ENCODE measurements around the gene SLC44A5.
"Not testable (repeated sequence)": the region's sequence is repeated elsewhere in the genome, so short reads cannot be mapped to it uniquely, and the experiment has no call there.

The SLC44A5 gene

DNA sequence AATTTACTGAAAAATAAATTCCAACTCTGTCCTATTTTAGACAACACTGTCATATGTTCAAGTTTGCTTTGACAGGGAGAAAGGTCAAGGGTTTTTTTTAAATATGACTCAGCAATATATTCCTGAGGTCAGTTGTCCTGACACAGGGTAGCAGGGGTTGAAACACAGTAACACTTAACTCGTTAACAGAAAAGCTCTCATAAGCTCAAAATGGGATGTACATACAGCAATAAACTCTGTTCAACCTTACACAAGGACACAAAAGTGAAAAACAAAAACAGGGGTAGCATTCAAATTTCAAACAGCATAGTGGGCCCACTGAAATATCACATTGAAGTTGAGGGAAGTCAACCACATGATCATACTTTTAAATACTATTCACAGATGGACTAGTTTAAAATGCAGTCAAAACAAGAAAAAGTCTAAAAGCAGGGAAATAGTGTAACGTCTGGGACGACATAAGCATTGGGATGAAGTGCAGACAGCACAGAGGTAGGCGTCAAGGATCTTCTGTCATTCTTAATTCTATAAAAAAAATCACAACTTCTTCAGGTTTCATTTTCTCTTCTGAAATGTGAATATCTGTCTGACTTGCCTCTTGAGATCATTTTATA, 89.9 kb downstream of the SLC44A5 start:
- no peak for DNase-seq

DNA sequence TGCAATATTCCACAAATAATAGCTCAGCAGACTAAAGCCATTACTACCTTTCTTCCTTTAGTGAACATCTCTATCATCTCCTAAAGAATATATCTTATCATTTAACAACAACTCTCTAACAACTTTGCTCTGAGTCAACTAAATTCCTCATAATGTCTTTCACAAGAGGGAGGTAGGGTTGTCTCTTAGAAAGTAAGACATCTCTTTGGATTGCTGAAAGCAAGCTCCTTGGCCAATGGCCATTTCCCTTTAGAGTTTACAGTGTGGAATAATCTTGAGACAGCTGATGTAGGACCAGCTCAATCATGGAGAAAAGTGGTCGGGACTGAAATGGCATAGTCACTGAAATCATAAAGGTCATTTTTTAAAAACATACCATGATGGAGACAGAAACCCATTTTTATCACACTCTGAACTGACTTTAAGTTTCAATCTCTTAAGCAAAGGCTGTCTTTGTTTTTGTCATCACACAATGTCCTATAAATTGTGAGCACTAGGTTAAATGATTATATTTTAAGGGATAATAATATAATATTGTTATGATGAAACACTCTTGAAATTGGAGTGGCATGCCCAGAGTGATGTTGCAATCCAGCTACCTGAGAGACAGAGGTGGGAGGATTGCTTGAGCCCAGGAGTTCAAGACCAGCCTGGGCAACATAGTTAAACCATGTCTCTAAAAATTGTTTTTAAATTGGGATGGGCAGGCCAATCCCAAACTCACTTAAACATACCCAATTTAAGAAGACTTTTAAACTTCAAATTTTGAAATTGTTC, 91.1 kb downstream of the SLC44A5 start:
- DNase-seq, result no peak

DNA sequence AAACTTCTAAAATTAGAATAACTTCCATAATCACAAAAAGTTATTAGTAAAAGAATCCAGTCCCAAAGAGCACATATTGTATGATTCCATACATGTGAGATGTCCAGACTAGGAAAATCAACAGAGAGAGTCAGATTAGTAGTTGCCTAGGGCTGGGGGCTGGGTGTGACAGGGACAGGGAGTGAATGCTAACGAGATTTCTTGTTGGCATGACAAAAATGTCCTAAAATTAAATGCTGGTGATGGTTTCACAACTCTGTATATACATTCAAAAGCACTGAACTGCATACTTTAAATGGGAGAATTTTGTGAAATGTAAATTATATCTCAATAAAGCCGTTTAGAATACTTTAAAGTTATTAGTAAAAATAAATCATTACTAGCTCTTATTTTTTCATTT, 92.2 kb downstream of the SLC44A5 start:
- DNase-seq, result no peak

DNA sequence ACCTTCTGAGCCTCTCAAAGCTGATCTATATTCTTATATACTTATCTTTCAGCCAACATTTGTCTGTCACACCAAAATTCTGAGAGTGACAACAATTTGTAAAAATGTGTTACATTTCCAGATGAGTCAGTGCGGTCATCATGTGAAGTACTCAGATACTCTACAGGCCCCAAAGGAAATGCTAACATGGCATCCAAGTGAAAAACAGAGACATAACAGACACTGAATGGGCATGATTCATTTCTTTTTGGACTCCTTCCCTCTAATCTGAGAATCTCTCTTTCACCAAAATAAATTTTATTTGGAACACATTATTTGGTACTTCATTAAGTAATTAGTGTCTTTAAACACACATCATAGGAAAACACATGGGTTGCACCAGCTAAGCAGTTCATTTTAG, 96.6 kb downstream of the SLC44A5 start:
- no peak for DNase-seq

DNA sequence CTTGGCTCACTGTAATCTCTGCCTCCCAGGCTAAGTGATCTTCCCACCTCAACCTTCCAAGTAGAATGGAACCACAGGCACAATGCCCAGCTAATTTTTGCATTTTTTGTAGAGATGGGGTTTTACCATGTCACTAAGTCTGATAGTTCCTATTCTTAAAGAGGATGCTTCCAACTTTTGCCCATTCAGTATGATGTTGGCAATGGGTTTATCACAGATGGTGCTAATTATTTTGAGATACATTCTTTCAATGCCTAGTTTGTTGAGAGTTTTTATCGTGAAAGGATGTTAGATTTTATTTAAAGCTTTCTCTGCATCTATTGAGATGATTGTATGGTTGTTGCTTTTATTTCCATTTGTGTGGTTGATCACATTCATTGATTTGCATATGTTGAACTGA, 103.9 kb downstream of the SLC44A5 start:
- DNase-seq, result no peak

DNA sequence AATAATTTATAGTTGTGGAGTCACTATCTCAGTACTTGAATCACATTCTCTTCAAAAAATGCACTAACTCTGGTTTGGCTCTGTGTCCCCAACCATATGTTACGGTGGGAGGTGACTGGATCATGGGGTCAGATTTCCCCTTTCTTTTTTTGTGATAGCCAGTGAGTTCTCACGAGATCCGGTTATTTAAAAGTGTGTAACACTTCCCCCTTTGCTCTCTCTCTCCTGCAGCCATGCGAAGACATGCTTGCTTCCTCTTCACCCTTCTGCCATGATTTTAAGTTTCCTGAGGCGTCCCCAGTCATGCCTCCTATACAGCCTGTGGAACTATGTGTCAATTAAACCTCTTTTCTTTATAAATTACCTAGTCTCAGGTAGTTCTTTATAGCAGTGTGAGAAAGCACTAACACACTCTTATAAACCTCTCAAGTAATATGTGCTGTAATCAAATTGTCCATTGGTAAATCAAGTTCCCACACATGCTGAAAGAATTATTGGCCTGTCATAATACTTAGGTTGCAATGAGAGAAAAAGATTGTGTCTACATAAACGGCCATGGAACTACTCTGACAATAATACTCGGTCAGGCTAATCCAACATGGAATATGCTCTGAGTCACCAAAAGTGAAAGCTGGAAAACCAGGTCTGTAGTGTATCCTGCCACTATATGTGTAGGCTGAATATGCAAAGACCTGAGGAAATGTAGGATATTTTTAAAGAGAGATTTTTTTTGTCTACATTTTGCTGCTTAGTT, 107.5 kb downstream of the SLC44A5 start:
- no peak for DNase-seq

DNA sequence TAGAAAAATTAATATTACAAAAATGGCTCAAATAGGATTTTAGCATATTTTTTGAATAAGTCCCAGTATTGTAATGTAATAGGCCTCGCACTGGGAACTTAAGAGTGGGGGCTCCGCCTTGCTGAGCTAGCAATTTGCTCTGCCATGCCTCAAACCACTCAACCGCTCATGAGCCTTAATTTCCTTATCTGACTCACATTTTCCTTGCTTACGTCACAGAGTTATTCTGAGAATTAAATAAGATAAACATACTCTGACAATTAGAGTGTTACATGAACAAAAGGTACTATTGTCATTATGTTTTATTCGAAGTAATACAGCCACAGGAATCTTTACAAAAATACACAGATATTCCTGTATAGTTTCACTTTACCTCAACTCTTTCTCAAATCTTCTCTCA, 108.1 kb downstream of the SLC44A5 start:
- DNase-seq, result no peak

DNA sequence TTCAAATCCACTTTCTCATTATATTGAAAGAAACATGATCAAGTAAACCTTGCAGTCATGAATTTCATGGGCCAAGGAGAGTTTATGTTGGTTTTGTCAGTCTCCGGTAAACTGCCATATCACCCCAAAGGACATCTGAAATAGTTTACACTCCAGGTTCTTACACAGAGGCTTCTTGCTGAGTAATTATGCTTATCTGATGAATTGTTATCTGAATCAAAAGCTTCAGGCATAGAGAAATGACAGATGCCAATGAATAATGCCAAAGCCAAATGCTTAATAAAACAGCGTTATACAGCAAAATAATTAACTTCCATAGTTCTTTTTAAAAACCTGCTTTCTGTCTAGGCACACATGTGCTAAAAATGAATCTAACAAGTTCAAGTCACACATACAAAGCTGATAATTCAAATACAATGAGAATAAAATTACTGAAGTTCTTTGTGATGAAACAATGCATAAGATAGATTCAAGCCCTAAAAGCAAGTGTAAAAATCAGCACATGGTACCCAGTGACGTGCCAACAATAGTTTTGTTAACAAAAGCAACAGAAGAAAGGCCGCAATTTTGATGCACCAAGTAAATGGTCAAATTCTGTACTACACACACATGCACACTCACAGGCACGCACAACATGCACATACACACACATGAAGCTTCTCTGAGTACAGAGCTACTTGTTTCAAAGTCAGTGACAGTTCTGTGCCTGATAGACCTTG, 109.2 kb downstream of the SLC44A5 start:
- no peak for DNase-seq

DNA sequence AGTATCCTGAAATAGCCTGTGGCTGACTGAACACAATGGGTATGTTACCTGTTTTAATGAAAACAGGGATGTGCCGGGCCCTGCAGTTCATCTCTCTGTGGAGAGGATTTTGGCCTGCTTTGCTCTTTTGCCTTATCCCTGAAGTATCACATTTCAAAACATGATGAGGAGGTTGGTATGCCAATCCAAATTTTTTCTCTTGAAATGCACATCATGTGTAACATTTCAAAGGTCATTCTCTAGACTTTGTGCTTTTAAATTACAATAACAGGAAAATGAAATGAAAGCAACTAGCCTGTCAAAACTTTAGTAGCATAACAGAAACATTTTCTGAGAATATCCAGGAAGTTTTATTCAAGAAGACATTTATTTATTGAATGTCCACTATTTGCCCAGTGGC, 118.9 kb downstream of the SLC44A5 start:
- no peak for DNase-seq

DNA sequence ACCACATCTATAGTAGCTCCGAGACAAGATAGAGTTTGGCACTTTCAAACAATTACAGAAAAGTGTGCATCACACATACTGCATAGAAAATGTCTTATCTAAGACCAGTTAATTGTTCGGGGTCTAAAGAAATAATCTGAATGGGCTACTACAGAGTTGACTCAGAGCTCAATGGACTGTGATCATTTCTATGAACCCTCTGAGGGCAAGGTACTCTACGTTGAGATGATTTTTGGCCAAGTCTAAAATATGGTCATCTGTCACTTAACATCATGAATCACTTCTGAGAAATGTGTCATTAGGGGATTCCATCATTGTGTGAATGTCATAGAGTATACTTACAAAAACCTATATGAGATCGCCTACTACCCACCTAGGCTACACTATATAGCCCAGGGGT, 123.5 kb downstream of the SLC44A5 start:
- no peak for DNase-seq

DNA sequence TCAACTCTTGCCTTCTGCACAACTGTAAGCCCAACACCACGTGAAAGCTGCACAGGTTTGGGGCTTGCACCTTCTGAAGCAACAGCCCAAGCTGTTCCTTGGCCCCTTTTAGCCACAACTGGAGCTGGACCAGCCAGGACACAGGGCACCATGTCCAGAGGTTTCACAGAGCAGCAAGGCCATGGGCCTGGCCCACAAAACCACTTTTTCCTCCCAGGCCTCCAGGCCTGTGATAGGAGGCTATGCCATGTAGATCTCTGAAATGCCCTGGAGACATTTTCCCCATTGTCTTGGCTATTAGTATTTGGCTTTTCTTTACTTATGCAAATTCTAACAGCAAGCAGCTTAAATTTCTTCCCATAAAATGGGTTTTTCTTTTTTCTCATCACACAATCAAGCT, 126.1 kb downstream of the SLC44A5 start:
- DNase-seq, result no peak

DNA sequence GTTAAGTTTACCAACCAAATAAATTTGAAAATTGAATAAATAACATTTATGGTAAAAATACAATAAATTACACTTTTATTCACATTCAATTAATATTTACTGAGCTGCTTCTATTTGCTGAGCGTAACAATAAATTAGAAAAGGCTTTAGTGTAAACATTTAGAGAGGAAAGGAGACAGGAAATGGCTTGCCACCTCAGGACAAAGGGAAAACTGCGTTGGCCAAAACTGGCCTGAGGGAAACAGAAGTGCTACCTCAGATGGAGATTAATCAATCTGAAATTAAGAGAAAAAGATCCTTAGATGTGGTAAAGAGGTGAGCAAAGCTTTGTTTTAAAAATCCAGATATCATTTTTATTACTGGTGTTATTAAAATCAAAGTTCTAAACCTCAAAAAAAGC, 128.0 kb downstream of the SLC44A5 start:
- DNase-seq, result no peak

DNA sequence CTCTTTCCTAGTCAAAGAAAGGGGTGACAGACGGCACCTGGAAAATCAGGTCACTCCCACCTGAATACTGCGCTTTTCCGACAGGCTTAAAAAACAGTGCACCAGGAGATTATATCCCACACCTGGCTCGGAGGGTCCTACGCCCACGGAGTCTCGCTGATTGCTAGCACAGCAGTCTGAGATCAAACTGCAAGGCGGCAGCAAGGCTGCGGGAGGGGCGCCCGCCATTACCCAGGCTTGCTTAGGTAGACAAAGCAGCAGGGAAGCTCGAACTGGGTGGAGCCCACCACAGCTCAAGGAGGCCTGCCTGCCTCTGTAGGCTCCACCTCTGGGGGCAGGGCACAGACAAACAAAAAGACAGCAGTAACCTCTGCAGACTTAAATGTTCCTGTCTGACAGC, 134.4 kb downstream of the SLC44A5 start:
- DNase-seq, result not testable (repeated sequence)

DNA sequence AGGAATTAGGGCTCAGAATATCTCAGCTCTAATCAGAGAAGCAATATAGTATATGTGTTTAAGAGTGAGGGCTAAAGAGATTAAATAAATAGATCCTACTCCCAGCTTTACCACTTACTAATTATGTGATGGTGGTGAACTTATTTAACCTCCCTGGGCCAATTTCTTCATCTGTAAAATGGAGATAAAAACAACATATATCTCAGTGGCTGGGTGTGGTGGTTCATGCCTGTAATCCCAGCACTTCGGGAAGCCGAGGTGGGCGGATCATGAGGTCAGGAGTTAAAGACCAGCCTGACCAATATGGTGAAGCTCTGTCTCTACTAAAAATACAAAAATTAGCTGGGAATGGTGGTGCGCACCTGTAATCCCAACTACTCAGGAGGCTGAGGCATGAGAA, 135.2 kb downstream of the SLC44A5 start:
- no peak for DNase-seq

DNA sequence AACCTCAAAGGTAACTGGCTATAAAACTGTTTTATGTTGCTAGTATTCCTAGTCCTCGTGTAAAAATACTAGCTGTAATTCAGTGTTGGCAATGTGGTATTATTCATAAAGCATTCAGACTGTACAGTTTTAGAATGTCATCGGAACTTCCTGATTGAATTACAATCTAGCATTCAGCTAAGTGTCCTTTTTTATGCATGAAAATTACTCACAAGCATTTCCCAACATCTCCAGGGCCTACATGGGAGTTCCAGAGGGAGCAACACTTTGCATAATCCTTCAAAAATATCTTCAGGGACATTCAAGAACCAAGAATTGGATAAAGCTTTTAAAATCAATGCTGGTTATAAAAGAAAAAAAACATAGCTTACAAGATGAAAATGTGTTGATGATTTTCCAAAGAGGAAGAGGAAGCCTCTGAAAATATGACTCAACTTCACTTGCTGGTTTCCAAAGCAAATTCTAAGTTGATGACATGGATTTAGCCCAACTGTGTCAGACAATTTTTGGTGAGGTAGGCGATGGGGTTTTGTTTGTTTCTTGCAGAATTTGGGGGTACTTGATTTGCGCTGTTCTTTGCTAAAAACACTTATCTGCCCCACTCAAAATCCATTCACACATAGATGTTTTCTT, 137.8 kb downstream of the SLC44A5 start:
- no peak for DNase-seq

DNA sequence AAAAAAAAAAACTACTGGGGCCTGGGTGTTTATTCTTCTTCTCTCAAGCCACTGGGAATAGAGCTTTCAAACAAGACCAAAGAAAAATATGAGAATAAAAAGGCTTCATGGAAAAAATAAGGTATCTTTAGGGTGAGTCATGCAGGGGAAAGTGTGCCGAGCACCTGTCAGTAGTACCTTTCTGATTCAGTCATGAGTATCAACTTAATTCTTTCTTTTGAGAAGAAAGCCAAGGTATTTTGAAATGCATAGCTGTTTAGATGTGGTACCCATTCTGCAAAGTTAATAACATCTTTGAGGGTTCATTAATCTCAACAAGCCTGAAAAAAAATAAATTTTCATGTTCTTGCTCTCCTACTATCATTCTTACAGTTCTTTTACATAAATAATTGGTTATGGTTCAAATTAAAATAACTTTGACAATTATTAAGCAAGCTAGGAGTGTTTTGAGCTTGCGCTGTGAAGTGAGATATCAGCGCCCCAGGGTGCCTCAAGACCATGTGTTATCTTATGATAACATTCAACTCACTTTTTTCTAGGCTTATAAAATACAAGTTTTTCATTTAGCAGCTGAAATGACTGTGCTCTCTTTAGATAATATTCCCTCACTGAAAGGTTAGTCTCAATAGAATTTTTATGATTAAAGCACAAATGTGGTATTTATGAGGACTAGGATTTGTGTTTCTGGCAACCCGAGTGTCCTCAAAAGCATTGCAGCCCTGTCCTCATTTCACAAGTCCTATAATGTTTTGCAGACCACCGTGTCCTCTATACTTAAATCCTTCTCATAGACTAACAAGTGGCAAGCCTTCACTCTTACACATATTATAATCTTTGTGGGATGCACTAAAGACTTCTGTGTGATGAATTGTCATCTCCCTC, 138.6 kb downstream of the SLC44A5 start:
- no peak for DNase-seq

DNA sequence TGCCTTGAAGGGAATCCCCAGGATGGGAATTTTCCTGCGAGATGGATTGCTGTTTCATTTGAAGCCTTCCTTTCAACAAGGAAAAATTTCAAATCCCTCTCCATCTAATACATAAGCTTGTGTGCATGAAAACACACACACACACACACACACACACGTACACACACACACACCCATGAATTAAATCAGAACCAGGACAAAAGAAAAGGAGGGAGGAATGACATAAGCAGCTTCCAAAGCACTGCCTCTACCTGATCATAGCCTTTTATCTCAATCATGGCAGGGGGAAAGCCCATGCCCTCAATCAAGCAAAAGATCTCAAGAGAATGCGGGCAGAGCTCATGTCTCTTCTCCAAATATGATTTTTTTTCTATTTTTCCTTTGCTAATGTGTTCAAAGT, 139.7 kb downstream of the SLC44A5 start:
- DNase-seq, result no peak

DNA sequence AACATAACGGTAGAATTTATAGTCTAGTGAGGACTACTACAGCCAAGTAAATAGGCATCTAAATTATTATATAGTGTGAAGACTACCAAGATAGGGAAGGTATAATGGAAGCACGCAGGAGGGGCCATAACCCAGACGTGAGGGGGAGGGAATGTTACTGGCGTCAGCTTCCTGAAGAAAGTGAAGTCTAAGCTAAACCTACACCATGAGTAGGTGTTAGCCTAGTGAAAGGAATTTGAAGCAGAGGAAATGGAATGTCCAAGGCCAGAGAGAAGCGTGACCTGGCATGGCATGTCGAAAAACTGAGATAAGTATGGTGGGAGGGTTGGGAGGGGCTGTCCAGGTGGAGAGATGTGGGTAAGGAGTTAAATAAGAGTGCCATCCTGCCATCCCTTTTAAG, 140.5 kb downstream of the SLC44A5 start:
- no peak for DNase-seq

DNA sequence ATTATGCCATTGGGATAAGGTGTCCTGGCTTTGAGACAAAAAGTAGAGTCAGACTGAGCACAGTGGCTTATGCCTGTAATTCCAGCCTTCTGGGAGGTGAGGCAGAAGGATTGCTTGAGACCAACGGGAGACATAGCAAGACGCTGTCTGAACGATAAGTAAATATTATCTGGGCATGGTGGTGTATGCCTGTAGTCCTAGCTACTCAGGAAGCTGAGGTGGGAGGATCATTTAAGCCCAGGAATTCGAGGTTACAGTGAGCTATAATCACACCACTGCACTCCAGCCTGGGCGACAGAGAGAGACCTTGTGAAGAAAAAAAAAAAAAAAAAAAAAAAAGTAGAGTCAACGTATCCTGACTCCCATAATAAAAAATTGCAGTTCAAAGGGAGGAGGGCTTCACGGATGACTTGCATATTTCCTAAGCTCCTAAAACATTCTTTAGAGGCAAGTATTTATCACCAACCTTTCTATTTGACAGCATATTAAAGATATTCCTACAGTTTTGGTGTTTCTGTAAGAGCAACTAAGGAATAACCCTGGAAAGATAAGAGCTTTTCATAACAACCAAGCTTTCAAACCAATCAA, 141.2 kb downstream of the SLC44A5 start:
- no peak for DNase-seq

DNA sequence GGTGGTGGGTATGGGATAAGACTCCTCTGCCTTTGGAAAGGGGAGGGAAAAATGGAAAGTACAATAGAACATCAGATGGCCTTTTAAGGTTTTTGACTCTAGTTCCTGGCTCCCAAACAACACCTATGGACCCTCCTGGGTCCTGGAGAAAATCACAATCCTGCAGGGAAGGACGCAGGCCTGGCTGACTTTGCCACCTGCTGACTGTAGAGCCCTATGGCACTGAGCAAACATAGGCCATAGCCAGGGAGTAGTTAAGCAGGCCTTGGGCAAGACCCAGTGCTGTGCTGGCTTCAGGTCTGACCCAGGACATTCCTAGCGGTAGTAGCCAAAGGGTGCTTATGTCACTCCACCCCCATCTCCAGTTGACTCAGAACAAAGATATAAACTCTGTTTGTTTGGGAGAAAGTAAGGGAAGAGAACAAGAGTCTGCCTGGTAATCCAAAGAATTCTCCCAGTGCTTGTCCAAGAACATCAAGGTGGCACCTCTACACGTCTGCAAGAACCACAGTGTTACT, 149.0 kb downstream of the SLC44A5 start:
- no peak for DNase-seq

DNA sequence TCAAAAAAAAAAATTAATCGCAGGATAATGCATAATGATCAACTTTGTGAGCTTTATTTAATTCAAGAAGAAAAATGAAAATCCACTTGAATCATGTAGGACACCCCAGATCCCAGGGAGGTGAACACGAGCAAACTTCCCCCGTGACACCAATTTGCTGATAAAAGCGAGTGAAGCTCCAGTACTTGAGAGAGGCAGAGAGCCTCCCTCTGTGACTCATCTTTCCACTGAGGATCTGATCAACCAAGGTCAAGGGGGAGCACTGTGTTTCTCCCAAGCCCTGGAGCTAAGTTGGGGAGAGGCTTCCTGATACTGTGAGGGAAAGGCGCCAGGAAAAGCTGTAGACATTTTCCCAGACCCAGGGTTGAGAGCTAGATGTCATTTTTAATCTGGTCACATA, 160.9 kb downstream of the SLC44A5 start:
- DNase-seq, result no peak
